ENCODE data around the gene HOXB8.
A peak's percentile ranks its signal among the peaks of the same experiment; 100 is the strongest.

Gene HOXB8

GRCh38 chr17:48624544-48625494 lies 9.7 kb upstream of the HOXB8 start:
- no peak for DNase-seq

DNA sequence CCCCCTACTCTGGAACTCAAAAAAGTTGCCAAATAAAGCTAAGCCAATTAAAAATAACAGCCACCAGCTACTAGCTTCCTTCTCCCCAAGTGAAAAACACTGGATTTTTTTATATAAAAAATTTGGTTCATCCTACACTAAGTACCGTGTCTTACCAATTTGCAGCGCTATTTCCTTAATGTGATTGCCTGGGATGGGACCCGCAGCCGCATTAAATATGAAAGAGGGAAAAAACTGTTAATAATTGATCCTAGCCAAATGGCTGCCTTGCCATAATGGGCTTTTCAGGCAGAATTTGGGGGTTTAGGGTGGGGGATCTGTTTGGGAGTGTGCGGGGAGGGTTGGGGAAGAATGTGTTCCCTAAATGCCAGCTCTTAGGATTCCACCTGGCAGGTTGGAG lies 9.0 kb upstream of the HOXB8 start:
- DNase-seq: no peak

DNA sequence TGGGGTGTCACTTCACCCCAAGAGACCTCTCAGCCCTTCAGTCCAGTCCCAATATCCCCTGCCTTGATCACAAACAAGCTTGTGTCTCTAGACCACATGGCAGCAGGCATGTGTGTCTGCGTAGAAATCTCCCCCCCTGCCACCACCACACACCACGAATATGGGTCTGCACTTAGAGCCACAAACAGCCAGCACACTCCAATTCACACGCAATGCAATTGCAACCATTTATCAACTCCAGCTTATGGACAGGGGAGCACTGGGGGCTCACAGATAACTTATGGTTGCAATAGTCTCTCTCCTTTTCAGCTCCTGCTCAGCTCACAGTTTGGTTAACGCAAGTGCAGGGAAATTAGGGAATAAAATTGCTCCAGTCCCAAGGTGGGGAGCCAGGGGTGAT lies 8.5 kb upstream of the HOXB8 start:
- no peak for DNase-seq

DNA sequence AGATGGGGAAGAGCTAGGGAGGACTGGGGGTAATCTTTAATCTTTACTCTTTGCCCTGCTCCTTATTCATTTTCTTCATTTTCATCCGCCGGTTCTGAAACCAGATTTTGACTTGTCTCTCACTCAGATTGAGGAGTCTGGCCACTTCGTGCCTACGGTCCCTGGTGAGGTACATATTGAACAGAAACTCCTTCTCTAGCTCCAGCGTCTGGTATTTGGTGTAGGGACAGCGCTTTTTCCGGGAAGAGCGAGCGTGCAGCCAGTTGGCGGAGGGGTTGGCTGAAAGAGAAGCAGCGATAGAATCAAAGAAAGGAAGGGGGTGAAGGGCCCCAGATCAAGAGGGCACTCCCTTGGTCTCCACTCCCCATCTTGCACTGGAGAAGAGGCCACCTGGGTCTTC lies 7.8 kb upstream of the HOXB8 start:
- no peak for DNase-seq

DNA sequence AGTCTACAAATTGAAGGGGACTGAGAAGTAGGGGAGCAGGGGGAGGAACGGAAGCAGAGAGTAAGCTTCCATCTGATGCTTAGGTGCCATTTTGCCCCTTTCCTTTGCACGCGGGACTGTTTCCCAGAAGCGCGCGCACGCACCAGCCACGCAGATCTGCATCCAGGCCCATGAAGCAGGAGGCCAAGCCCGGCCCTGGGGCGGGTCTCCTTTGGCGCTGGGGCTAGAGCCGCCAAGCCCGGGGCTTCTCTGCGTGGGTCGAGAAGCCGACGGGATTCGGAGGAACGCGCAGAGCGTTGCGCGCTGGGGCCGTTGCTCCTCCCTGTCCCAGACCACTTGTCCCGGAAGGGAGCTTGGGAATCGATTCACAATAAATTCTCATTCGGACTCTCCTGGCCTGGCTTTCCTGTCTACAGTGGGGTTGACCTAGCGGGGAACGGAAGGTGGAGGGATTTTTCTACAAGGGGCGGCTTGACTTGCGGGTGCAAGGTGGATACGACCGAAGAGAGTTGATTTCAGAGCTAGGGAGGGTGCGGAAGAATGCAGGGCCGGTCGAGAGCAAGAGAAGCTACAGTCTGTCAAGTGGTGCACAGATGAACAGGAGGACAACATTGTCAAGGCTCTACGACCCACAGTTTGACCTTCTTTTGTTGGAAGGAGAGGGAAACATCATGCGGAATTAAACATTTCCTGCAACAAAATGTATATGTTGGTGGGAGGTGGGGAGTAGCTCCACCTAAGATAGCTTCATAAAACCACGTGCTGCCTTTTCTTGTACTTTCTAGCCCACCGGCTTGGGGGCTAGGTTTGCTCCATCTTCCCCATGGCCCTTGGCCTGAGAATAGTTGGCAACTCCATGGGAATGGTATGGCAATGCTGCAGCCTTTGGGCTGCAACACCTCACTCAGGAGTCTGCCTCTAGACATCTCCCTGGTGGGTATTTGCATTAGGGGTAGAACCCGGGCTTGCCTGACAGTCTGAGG lies 6.6 kb upstream of the HOXB8 start:
- no peak for DNase-seq

- no peak for DNase-seq
Observed at GRCh38 chr17:48620461-48621139, 5.5 kb upstream of the HOXB8 start.

DNA sequence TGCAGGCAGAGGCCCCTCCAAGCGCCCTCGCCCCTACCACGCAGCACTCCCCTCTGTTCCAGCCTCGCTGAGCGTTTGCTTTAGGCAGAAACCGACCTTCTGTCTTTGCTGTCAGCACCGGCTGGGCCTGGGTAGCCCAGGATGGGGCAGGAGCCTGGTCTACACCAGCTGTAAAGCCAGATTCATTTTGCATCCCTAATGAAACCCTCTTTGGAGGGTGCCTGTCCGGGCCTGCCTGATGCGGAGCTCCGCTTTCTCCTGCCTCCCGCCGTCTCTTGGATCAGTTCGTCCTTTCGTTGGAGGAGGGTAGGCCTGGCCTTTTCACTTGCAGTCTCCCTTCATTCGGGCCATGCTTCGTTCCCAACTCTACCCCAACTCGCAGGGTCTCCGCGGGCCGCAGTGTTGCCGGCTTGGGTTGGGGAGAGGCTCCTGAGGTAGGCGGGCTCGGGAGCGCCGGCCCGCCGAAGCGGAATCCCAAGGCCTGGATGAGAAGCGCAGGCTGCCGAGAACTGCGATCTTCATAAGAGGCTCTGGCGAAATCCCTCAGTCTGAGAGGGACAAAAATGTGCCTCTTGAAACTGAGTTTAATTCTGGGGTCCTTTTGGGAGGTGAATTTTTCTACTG lies 4.8 kb upstream of the HOXB8 start:
- no peak for DNase-seq

DNA sequence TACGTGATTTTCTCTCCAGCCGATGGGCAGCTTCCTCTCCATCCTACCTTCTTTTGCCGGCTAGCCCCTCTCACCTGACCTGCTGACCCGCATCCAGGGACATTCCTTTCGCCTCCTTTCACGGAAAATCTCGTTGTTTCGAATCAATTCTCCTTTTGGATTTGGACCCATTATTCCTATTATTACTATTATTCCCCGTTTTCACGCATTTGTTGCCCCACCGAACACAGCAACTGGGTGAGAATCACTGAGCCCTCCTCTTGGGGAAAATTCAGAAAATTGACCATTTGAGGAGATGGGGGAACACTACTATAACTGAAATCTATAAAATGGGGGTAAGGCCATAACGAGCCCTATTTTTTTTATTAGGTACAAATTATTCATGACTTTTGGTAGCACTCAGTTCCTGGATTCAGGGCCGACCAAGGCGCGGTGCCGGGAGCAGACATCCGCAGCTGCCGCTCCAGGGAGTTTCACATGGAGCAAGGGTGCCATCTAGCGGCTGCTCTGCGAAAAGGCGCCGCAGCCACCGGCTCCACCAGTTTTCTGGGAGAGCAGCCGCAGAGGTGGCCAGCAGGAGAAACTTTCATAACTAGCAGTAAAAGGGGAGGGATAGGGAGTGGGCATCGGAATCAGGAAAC lies 3.3 kb upstream of the HOXB8 start:
- DNase-seq: peak; percentile 65

GRCh38 chr17:48617471-48618255 lies 2.6 kb upstream of the HOXB8 start:
- DNase-seq: no peak

DNA sequence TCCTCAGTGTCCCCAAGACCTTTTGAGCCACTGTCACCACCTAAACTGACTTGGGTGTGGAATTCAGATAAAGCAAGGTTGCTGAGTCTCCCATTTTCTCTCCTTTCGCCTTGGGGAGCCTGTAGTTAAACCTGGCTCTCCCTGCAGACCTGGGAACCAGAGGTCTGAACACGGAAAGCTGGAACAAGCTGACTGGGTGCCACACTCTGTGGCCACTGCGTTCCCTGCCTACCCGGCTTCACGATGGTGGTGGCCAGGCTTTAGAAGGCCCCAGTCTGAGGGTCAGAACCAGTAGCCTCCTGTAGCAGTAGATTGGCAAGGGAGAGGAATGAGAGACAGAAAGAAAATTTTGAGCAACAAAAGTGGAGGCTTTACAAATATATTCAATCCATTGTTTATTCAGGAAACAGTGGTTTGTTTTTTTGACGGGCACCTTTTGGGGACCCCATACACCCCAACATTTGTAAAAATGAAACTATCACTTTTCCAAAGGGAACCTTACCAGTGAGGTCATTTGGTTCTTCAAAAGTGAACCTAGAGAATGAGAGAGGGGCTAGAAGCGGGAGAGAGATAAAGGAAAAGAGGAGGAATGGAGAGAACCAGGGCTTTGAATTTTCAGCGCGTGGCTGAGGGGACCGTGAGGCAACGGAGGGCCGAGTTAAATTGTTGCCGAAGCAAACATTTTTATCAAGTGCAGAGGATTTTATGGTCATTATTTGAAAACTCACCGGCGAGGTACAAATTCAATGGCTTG lies 1.8 kb upstream of the HOXB8 start:
- no peak for DNase-seq

- DNase-seq: no peak
Observed at GRCh38 chr17:48615963-48616716, 1.0 kb upstream of the HOXB8 start.

GRCh38 chr17:48613862-48614694 lies 1.0 kb downstream of the HOXB8 start:
- DNase-seq: no peak

DNA sequence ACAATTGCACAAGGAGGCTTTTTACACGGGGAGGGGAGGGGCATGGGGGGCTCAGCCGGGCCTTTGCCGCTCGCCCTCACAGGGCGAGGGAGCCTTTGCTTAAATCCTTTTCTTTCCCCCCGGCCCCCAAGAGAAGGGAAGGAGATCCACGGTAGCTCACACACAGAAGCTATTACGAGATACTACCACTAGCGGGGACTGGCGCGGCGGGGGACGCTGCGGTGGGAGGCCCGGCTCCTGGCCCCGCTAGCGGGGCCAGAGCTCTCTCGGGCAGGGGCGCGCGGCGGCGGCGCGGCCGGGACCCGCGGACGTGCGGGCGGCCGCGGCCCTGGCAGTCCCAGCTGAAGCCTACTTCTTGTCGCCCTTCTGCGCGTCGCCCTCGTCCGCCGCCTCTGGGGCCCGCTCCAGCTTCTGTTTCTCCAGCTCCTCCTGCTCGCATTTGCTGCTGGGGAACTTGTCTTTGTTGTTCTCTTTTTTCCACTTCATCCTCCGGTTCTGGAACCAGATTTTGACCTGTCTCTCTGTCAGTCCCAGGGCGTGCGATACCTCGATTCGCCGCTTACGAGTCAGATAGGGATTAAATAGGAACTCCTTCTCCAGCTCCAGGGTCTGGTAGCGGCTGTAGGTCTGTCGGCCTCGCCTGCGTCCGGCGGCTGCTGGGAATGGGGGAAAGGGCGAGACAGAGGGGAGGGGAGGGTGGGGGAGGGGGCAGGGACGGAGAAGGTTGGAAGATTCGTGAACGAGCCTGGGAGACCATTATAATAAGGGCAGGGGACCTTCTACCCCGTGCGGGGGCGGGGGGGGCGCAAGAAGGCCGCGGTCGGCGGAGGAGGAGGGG lies 2.0 kb downstream of the HOXB8 start:
- DNase-seq: peak; percentile 64

DNA sequence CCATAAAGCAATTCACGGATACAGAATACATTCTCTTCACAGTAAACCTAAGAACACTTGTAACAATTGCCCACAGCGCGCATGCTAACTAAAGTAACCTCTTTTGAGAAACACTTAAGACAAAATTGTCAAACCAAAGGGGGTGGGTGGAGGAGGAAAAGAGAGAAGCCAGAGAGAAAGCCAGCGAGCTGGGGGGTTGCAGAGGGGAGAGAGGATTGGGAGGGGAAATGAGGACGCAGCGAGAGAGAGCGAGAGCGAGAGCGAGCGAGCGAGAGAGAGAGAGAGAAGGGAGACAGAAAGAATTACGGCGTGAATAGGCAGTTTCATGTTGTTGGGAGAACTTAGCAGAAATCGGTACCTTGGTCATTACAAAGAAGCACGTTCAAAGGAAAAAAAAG lies 2.6 kb downstream of the HOXB8 start:
- peak; percentile 64 for DNase-seq

DNA sequence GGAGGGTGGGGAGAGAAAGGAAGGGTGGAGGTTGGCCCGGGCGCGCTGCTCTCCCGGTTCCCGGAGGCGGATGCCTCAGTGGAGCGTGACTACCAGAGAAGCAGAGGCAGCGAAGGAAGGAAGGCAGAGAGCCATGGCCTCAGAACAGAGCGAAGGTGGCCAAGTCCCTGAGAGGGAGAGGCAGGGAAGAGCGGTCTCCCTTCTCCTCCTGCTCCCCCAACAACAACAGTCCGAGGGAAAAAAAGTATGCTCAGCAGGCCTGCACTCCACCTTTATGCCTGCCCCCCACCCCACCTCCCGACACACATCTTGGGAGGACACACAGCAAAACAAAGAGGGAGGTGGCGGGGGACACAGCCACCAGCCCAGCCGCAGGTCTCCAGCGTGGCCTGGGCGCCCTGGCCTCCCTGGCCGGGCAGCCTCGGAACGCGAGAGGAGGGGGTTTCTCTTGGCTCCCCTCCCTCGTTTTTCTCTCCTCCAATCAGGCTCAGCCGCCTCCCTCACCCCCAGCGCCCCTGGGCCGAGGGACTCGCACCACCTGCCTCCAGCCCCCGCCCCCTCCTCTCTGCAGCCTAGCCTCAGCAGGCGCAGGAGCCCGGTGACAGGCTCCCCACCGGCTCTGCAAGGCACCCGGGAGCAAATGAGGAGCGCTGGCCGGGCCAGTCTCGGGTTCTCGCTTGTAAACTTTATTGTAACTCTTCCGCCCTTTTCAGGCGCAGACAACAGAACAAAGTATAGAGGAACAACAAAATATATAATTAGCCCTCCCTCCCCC lies 3.2 kb downstream of the HOXB8 start:
- peak; percentile 45 for DNase-seq

- no peak for DNase-seq
Observed at GRCh38 chr17:48611213-48611612, 3.9 kb downstream of the HOXB8 start.

All from NCI-H1694 treated with DMSO at 0.1 percent for 48 hours (cell line).